GM10266 (cell line): ENCODE data around the gene DNAAF5.
"Not testable (repeated sequence)": the region's sequence is repeated elsewhere in the genome, so short reads cannot be mapped to it uniquely, and the experiment has no call there.

Experiments
- DNase-seq: peaks from one replicate; pipeline ENCODE4 v3.0.0; 2012; ENCODE audit errors: extremely low spot score
- TF ChIP-seq, protein P1 (sequence below): IDR thresholded peaks from 2 replicates; pipeline ENCODE4 v1.5.1; 2012; ENCODE audit warnings: mild to moderate bottlenecking, low read depth; ENCODE audit not compliant: control insufficient read depth, insufficient read depth; ENCODE audit errors: missing control alignments

The DNAAF5 gene

DNA sequence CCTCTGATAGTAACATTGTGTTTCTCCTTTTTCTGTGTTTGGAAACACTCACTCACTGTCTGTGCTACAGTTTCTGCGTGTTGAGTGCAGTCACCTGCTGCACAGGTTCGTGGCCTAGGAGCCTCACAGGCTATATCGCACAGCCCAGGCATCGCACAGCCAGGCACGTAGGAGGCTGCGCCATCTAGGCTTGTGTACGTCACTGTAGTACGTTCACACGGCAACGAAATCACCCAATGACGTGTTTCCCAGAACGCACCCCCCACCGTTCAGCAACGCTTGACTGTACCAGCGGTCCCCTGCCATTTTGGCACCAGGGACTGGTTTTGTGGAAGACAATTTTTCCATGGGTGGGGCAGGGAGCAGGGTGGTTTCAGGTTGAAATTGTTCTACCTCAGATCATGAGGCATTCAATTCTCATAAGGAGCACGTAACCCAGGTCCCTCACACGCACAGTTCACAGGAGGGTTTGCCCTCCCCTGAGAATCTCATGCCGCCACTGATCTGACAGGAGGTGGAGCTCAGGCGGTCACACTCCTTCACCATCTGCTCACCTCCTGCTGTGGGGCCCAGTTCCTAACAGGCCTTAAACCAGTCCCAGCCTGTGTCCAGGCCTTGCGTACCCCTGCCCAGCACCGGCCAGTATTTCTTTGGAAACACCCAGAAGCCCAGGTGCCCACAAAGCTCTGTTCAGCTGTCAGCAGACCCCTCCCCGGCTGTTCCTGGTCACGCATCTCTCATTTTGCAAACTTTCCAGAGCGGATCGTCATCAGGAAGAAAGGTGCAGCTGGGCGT, 23.8 kb downstream of the DNAAF5 start:
- TF ChIP-seq, protein P1, sequence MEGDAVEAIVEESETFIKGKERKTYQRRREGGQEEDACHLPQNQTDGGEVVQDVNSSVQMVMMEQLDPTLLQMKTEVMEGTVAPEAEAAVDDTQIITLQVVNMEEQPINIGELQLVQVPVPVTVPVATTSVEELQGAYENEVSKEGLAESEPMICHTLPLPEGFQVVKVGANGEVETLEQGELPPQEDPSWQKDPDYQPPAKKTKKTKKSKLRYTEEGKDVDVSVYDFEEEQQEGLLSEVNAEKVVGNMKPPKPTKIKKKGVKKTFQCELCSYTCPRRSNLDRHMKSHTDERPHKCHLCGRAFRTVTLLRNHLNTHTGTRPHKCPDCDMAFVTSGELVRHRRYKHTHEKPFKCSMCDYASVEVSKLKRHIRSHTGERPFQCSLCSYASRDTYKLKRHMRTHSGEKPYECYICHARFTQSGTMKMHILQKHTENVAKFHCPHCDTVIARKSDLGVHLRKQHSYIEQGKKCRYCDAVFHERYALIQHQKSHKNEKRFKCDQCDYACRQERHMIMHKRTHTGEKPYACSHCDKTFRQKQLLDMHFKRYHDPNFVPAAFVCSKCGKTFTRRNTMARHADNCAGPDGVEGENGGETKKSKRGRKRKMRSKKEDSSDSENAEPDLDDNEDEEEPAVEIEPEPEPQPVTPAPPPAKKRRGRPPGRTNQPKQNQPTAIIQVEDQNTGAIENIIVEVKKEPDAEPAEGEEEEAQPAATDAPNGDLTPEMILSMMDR, result no peak
- no peak for DNase-seq

DNA sequence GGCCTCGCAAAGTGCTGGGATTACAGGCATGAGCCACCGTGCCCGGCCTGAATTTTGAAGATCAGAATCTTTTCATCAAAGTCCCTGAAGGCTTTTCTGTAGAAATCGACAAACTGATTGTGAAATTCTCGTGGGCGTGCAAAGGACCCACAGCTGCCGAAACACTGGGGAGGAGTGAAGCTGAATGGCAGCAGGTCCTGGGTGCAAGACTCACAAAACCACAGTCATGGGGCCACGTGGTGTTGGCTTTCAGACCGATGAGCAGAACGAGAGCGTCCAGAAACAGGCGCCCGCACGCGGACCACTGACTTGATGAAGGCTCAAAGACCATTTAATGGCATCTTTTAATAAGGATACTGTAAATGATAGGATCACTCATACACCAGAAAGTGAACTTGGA, 25.3 kb downstream of the DNAAF5 start:
- TF ChIP-seq, protein P1, result no peak
- DNase-seq, result no peak

DNA sequence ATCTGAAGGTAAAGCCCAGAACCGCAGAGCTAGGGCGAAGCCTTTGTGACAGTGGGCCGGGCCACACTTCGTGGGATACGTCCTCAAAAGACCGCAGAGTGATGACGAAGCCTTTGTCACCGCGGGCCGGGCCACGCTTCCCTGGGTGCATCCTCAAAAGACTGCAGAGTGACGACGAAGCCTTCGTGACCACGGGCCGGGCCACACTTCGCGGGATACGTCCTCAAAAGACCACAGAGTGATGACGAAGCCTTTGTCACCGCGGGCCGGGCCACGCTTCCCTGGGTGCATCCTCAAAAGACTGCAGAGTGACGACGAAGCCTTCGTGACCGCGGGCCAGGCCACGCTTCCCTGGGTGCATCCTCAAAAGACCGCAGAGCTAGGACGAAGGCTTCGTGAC, 25.8 kb downstream of the DNAAF5 start:
- DNase-seq, result not testable (repeated sequence)

DNA sequence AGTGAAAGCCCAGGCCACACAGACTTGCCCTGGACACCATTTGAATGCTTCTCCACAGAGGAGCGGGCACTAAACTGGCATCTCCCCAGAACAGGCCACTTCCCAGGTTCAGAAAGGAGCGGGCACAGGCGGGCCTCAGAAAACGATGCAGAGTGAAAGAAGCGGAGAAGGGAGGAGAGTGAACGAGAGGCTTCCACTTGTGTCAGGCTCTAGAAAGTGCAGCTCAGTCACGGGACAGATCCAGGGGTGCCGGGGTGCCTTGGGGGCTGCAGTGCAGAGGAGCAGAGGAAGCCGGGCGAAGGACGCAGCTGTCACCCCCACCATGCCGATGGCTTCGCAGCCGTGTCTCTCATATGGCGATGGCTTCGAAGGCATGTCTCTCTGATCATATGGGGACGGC, 26.7 kb downstream of the DNAAF5 start:
- no peak for DNase-seq

DNA sequence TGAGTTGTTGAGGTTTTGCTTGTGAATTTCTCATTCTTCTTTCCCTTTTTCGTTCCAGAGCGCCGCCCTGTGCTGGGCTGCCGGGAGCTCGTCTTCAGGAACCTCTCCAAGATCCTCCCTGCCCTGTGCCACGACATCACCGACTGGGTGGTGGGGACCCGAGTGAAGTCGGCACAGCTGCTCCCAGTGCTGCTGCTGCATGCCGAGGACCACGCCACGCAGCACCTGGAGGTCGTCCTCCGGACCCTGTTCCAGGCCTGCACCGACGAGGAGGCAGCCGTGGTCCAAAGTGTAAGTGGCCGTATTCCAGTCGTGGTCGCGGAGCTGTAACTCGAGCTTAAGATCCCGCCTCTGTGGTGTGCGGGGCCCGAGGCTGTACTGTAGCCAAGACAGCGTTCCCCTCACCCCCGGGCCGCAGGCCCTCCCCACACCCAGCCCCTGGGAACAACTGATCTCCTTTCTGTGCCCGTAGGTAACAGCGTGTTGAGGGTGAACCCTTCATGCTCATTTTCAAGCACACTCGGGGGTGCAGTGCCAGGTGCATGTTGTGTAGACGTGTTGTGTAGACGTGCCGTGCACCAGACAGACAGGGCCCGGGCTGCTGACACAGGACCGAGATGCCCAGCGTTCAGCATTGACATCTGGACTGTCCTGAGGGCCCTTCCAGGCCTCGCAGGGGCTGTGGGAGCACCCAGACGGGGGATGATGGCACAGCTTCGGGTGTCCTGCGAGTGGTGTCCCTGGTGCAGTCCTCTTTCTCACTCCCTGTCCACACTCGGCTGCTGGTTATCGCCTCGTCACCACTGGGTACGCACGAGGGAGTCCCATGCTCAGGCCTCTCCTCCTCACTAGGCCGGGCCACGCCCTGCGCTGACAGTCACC, 28.3 kb downstream of the DNAAF5 start:
- TF ChIP-seq, protein P1, result no peak
- DNase-seq, result no peak

More for the DNA sequence above, 26.7 kb downstream of the DNAAF5 start:
- TF ChIP-seq, protein P1, result no peak

DNA sequence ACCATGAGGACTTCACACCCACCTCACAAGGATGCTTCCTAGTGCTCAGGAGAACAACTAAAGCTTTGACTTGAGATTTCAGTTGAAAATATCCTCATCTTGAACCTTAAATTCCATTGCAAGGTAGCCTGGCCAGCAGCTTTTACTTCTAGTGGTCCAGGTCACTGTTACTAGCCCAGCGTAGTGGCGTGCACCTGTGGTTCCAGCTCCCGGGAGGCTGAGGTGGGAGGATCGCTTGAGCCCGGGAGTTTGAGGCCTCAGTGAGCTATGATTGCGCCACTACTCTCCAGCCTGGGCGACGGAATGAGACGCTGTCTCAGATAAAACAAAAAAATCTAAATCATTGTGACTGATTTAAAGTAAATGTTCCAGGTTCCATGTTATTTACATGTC, 28.9 kb downstream of the DNAAF5 start:
- DNase-seq, result no peak
- TF ChIP-seq, protein P1, result no peak

DNA sequence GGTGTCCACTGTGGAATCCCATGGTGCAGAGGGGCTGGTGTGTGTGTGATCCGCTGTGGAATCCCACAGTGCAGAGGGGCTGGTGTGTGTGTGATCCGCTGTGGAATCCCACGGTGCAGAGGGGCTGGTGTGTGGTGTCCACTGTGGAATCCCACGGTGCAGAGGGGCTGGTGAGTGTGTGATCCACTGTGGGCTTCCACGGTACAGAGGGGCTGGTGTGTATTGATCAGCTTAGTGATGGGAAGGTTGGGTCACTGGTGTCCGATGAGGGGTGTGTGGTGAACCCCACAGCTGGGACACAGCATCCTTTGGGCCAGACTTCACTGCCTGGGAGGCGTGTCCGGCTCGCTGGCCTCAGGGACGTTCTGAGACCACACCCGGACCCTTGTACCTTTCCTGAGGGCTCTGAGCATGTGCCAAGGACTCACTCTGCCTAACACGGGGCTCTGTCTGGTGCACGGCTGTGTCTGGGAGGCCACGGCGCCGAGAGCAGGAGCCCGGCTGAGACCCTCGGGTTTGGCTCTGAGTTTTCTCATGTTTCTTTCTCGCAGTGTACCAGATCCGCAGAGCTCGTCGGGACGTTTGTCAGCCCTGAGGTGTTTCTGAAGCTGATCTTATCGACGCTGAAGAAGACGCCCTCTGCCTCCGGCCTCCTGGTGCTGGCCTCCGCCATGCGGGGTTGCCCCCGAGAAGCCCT, 29.9 kb downstream of the DNAAF5 start:
- TF ChIP-seq, protein P1, result no peak
- no peak for DNase-seq
